Trophoblast cell (in vitro differentiated cells and primary cell): ENCODE results near the gene TNNI3K.

Experiments
- DNase-seq, 2 donors: peaks; one replicate each; pipeline ENCODE4 v3.0.0-alpha.2; 2016
- H2AFZ ChIP-seq: 2 replicates; pipeline ENCODE4 v1.6.1; 2013; ENCODE audit warnings: low read length, moderate library complexity, mild to moderate bottlenecking; ENCODE audit not compliant: insufficient read depth, poor library complexity
- H2AK5ac ChIP-seq: 2 replicates; pipeline ENCODE4 v1.6.1; 2013; ENCODE audit warnings: mild to moderate bottlenecking, low read length
- H2BK120ac ChIP-seq: 2 replicates; pipeline ENCODE4 v1.6.1; 2013; ENCODE audit warnings: low read length, mild to moderate bottlenecking, moderate library complexity; ENCODE audit not compliant: insufficient read depth, poor library complexity
- H2BK12ac ChIP-seq: 2 replicates; pipeline ENCODE4 v1.6.1; 2013; ENCODE audit warnings: mild to moderate bottlenecking, low read length, moderate library complexity
- H2BK5ac ChIP-seq: 2 replicates; pipeline ENCODE4 v1.6.1; 2013; ENCODE audit warnings: low read length, low read depth, moderate library complexity, mild to moderate bottlenecking; ENCODE audit not compliant: poor library complexity
- H3K14ac ChIP-seq: 2 replicates; pipeline ENCODE4 v1.6.1; 2013; ENCODE audit warnings: mild to moderate bottlenecking, low read length
- H3K18ac ChIP-seq: 2 replicates; pipeline ENCODE4 v1.6.1; 2013; ENCODE audit warnings: mild to moderate bottlenecking, low read length
- H3K23ac ChIP-seq: 2 replicates; pipeline ENCODE4 v1.6.1; 2013; ENCODE audit warnings: low read length
- H3K27ac ChIP-seq: 2 replicates; pipeline ENCODE4 v1.5.1; 2013; ENCODE audit warnings: low read depth, mild to moderate bottlenecking, inconsistent platforms, low read length, moderate library complexity
- H3K27me3 ChIP-seq: 2 replicates; pipeline ENCODE4 v1.6.1; 2013; ENCODE audit warnings: inconsistent platforms, mild to moderate bottlenecking, low read length, moderate library complexity; ENCODE audit not compliant: insufficient read depth
- H3K36me3 ChIP-seq, 2 experiments: 1 replicate in 1 of 2; 2 replicates in 1 of 2; pipeline ENCODE4 v1.6.1; 2013; ENCODE audit warnings: low read length in 2 of 2, mild to moderate bottlenecking in 2 of 2, moderate library complexity in 1 of 2; ENCODE audit not compliant: insufficient read depth in 2 of 2, control insufficient read depth in 1 of 2
- H3K4ac ChIP-seq: 2 replicates; pipeline ENCODE4 v1.6.1; 2013; ENCODE audit warnings: low read depth, mild to moderate bottlenecking, low read length, moderate library complexity
- H3K4me1 ChIP-seq, 2 experiments: 1 replicate in 1 of 2; 2 replicates in 1 of 2; pipeline ENCODE4 v1.6.1; 2013; ENCODE audit warnings: low read length in 2 of 2, mild to moderate bottlenecking in 2 of 2, moderate library complexity in 1 of 2; ENCODE audit not compliant: insufficient read depth in 2 of 2, control insufficient read depth in 1 of 2
- H3K4me2 ChIP-seq: 2 replicates; pipeline ENCODE4 v1.6.1; 2013; ENCODE audit warnings: inconsistent platforms, mild to moderate bottlenecking, low read length, moderate library complexity
- H3K4me3 ChIP-seq: 2 replicates; pipeline ENCODE4 v1.5.1; 2013; ENCODE audit warnings: mild to moderate bottlenecking, low read depth, low read length, inconsistent platforms
- H3K79me1 ChIP-seq: one replicate; pipeline ENCODE4 v1.6.1; 2013; ENCODE audit warnings: low read length
- H3K79me2 ChIP-seq: 2 replicates; pipeline ENCODE4 v1.6.1; 2013; ENCODE audit warnings: low read length, mild to moderate bottlenecking; ENCODE audit not compliant: control insufficient read depth, insufficient read depth, poor library complexity
- H3K9ac ChIP-seq: 2 replicates; pipeline ENCODE4 v1.6.1; 2013; ENCODE audit warnings: mild to moderate bottlenecking, low read length
- H3K9me3 ChIP-seq: 2 replicates; pipeline ENCODE4 v1.6.1; 2013; ENCODE audit warnings: low read depth, mild to moderate bottlenecking, control low read depth, inconsistent platforms, low read length; ENCODE audit not compliant: insufficient read depth
- H4K12ac ChIP-seq: 2 replicates; pipeline ENCODE4 v1.6.1; 2013; ENCODE audit warnings: low read depth, mild to moderate bottlenecking, low read length, moderate library complexity
- H4K8ac ChIP-seq: 2 replicates; pipeline ENCODE4 v1.6.1; 2013; ENCODE audit warnings: low read depth, mild to moderate bottlenecking, low read length, moderate library complexity
- H4K91ac ChIP-seq: one replicate; pipeline ENCODE4 v1.6.1; 2013; ENCODE audit warnings: low read depth, mild to moderate bottlenecking, low read length, moderate library complexity
- WGBS: extraction: QIAGEN DNeasy Blood & Tissue Kit; methylation state at CpG from one replicate; pipeline ENCODE4 v1.1.7; 2013; ENCODE audit warnings: missing lambda C conversion rate; ENCODE audit not compliant: insufficient read length, insufficient coverage; ENCODE audit errors: extremely low coverage; 5-methylcytosine and 5-hydroxymethylcytosine counted together

The TNNI3K gene

DNA sequence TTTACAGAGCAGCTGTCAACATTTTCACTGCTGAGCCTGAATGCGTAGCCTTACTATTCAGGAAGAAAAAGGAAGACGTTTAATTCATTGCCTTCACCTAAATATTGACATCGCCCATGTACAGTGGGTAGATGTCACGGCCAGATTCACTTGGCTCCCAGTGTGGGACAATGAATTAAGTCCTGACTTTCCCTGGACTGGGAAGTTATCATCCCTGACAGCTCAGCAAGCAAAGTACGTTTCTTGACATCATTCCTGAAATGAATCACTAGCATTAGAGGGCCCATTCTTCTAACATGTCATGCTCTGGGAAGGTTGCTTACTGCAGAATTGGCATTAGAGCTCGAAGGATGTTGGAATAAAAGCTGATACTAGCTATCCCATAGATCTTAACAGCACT lies 239.4 kb downstream of the TNNI3K start:
- Histone ChIP-seq H3K23ac (no peak overlapping the region), H2BK12ac (no peak overlapping the region), H3K36me3 (no peaks in the 10 kb centered on the region), H3K27ac (no peak overlapping the region), H3K27me3 (no peaks in the 10 kb centered on the region), H2AK5ac (no peak overlapping the region), H3K79me2 (no peaks in the 10 kb centered on the region), H3K9me3 (no peaks in the 10 kb centered on the region), H3K4me3 (no peak overlapping the region), H2BK5ac (no peak overlapping the region), H3K79me1 (no peaks in the 10 kb centered on the region), H4K8ac (no peak overlapping the region), H4K91ac (no peak overlapping the region), H3K14ac (no peak overlapping the region), H3K18ac (no peak overlapping the region), H2AFZ (no peak overlapping the region), H2BK120ac (no peak overlapping the region), H3K9ac (peak overlapping the region; percentile 52), H4K12ac (no peak overlapping the region), H3K4ac (no peak overlapping the region), H3K4me1 (no peaks in the 10 kb centered on the region), H3K4me2 (no peak overlapping the region)
- WGBS, result no CpG with 5 or more reads among the region's 6 CpGs
- no peak for DNase-seq

- H2AFZ ChIP-seq, result no peak overlapping the region
- no peak overlapping the region for H3K4ac ChIP-seq
- H2BK12ac ChIP-seq, result no peak overlapping the region
- H2AK5ac ChIP-seq, result no peak overlapping the region
- no peak overlapping the region for H4K91ac ChIP-seq
- no peaks in the 10 kb centered on the region for H3K4me1 ChIP-seq
- no peak overlapping the region for H3K4me3 ChIP-seq
- no peaks in the 10 kb centered on the region for H3K79me2 ChIP-seq
- no peak overlapping the region for H4K8ac ChIP-seq
- no peak overlapping the region for H2BK5ac ChIP-seq
- H4K12ac ChIP-seq, result no peak overlapping the region
- no peak overlapping the region for H3K9ac ChIP-seq
- no peak overlapping the region for H3K27ac ChIP-seq
- no peaks in the 10 kb centered on the region for H3K36me3 ChIP-seq
- no peak overlapping the region for H3K23ac ChIP-seq
- no peaks in the 10 kb centered on the region for H3K27me3 ChIP-seq
- no CpG with 5 or more reads among the region's 2 CpGs for WGBS
- H3K9me3 ChIP-seq, result no peaks in the 10 kb centered on the region
- H2BK120ac ChIP-seq, result no peak overlapping the region
- no peak for DNase-seq
- no peak overlapping the region for H3K18ac ChIP-seq
- H3K14ac ChIP-seq, result no peak overlapping the region
- no peak overlapping the region for H3K4me2 ChIP-seq
- H3K79me1 ChIP-seq, result no peaks in the 10 kb centered on the region
Observed at GRCh38 chr1:74478979-74479378, 243.8 kb downstream of the TNNI3K start.

- Histone ChIP-seq H3K18ac (no peak overlapping the region), H4K12ac (no peak overlapping the region), H3K23ac (no peak overlapping the region), H3K36me3 (no peaks in the 10 kb centered on the region), H3K27me3 (no peaks in the 10 kb centered on the region), H3K79me1 (no peaks in the 10 kb centered on the region), H3K4me1 (no peaks in the 10 kb centered on the region), H4K91ac (no peak overlapping the region), H4K8ac (no peak overlapping the region), H3K79me2 (no peaks in the 10 kb centered on the region), H3K4ac (no peak overlapping the region), H3K27ac (no peak overlapping the region), H3K14ac (no peak overlapping the region), H3K4me3 (no peak overlapping the region), H2AFZ (no peak overlapping the region), H2BK120ac (no peak overlapping the region), H2AK5ac (no peak overlapping the region), H3K9ac (no peak overlapping the region), H2BK5ac (no peak overlapping the region), H3K4me2 (no peak overlapping the region), H2BK12ac (no peak overlapping the region), H3K9me3 (no peaks in the 10 kb centered on the region)
- no CpG with 5 or more reads among the region's 6 CpGs for WGBS
- no peak for DNase-seq
Observed at GRCh38 chr1:74480068-74480467, 244.9 kb downstream of the TNNI3K start.

GRCh38 chr1:74481607-74482006 lies 246.4 kb downstream of the TNNI3K start:
- H3K4ac ChIP-seq, result no peak overlapping the region
- no peak overlapping the region for H3K9ac ChIP-seq
- no peaks in the 10 kb centered on the region for H3K9me3 ChIP-seq
- H3K79me1 ChIP-seq, result peaks cover 3% of the 10 kb centered on the region
- WGBS, result no CpG with 5 or more reads among the region's 3 CpGs
- no peak overlapping the region for H2BK5ac ChIP-seq
- H3K14ac ChIP-seq, result no peak overlapping the region
- H2AFZ ChIP-seq, result no peak overlapping the region
- no peaks in the 10 kb centered on the region for H3K27me3 ChIP-seq
- no peak overlapping the region for H3K23ac ChIP-seq
- no peaks in the 10 kb centered on the region for H3K36me3 ChIP-seq
- H3K4me3 ChIP-seq, result no peak overlapping the region
- no peaks in the 10 kb centered on the region for H3K79me2 ChIP-seq
- no peak for DNase-seq
- no peak overlapping the region for H4K91ac ChIP-seq
- H3K27ac ChIP-seq, result no peak overlapping the region
- H3K4me2 ChIP-seq, result no peak overlapping the region
- no peak overlapping the region for H2AK5ac ChIP-seq
- H4K8ac ChIP-seq, result no peak overlapping the region
- H2BK12ac ChIP-seq, result no peak overlapping the region
- no peak overlapping the region for H3K18ac ChIP-seq
- H3K4me1 ChIP-seq, result peaks cover 0 to 7% of the 10 kb centered on the region in 2 experiments
- no peak overlapping the region for H4K12ac ChIP-seq
- no peak overlapping the region for H2BK120ac ChIP-seq
